Parathyroid adenoma (tissue), 2 donors: ENCODE measurements around the gene MARK4.

ENCODE experiments used
- H2AFZ ChIP-seq: fragments of 300-600 bp; sonication (generic); one replicate; pipeline ENCODE4 v1.7.0; 2017; ENCODE audit warnings: antibody characterized with exemption, mild to moderate bottlenecking
- H3K27ac ChIP-seq: fragments of 300-600 bp; sonication (generic); one replicate; pipeline ENCODE4 v1.7.0; 2017
- H3K27me3 ChIP-seq: fragments of 300-600 bp; sonication (generic); one replicate; pipeline ENCODE4 v1.7.0; 2017; ENCODE audit warnings: low read length; ENCODE audit not compliant: control insufficient read depth, insufficient read depth
- H3K36me3 ChIP-seq: fragments of 300-600 bp; sonication (generic); one replicate; pipeline ENCODE4 v1.7.0; 2017; ENCODE audit warnings: low read length; ENCODE audit not compliant: control insufficient read depth, insufficient read depth
- H3K4me1 ChIP-seq: fragments of 300-600 bp; sonication (generic); one replicate; pipeline ENCODE4 v1.7.0; 2017; ENCODE audit warnings: control low read depth
- H3K4me2 ChIP-seq: fragments of 300-600 bp; sonication (generic); one replicate; pipeline ENCODE4 v1.7.0; 2017; ENCODE audit warnings: low read length
- H3K4me3 ChIP-seq: fragments of 300-600 bp; sonication (generic); one replicate; pipeline ENCODE4 v1.7.0; 2017; ENCODE audit warnings: low read depth, low read length
- H3K79me2 ChIP-seq: fragments of 300-600 bp; sonication (generic); one replicate; pipeline ENCODE4 v1.7.0; 2017; ENCODE audit warnings: control low read depth
- H3K9ac ChIP-seq: fragments of 300-600 bp; sonication (generic); one replicate; pipeline ENCODE4 v1.7.0; 2017; ENCODE audit warnings: mild to moderate bottlenecking
- H3K9me3 ChIP-seq: fragments of 300-600 bp; sonication (generic); one replicate; pipeline ENCODE4 v1.7.0; 2017; ENCODE audit warnings: low read length; ENCODE audit not compliant: control insufficient read depth
- CTCF ChIP-seq: fragments of 300-600 bp; sonication (generic); IDR thresholded peaks from one replicate; pipeline ENCODE4 v1.7.0; 2017; ENCODE audit warnings: antibody characterized with exemption, mild to moderate bottlenecking
- donor health status: primary hyperparathyroidism.

The MARK4 gene

GRCh38 chr19:45299719-45300118 lies 48.6 kb downstream of the MARK4 start:
- Histone ChIP-seq H3K4me2 (no peak overlapping the region), H2AFZ (no peak overlapping the region), H3K9me3 (no peaks in the 10 kb centered on the region), H3K36me3 (no peaks in the 10 kb centered on the region), H3K27ac (no peak overlapping the region), H3K4me3 (no peak overlapping the region), H3K79me2 (no peaks in the 10 kb centered on the region), H3K27me3 (no peaks in the 10 kb centered on the region), H3K9ac (no peak overlapping the region), H3K4me1 (no peaks in the 10 kb centered on the region)
- no peak for TF ChIP-seq CTCF

- Histone ChIP-seq H3K27ac (no peak overlapping the region), H3K36me3 (no peaks in the 10 kb centered on the region), H3K4me2 (no peak overlapping the region), H3K4me1 (no peaks in the 10 kb centered on the region), H3K9ac (no peak overlapping the region), H2AFZ (no peak overlapping the region), H3K79me2 (no peaks in the 10 kb centered on the region), H3K27me3 (no peaks in the 10 kb centered on the region), H3K9me3 (no peaks in the 10 kb centered on the region), H3K4me3 (no peak overlapping the region)
- TF ChIP-seq CTCF: no peak
Observed at GRCh38 chr19:45302416-45302815, 51.3 kb downstream of the MARK4 start.

GRCh38 chr19:45303269-45304060 lies 52.4 kb downstream of the MARK4 start:
- no peaks in the 10 kb centered on the region for H3K9me3 ChIP-seq
- H3K4me3 ChIP-seq: no peak overlapping the region
- no peak overlapping the region for H3K9ac ChIP-seq
- H3K4me2 ChIP-seq: no peak overlapping the region
- TF ChIP-seq CTCF: no peak
- H3K27me3 ChIP-seq: no peaks in the 10 kb centered on the region
- H2AFZ ChIP-seq: no peak overlapping the region
- no peaks in the 10 kb centered on the region for H3K4me1 ChIP-seq
- H3K79me2 ChIP-seq: no peaks in the 10 kb centered on the region
- no peak overlapping the region for H3K27ac ChIP-seq
- H3K36me3 ChIP-seq: no peaks in the 10 kb centered on the region

GRCh38 chr19:45304141-45304926 lies 53.3 kb downstream of the MARK4 start:
- H3K9ac ChIP-seq: no peak overlapping the region
- H3K4me2 ChIP-seq: no peak overlapping the region
- H3K4me1 ChIP-seq: no peaks in the 10 kb centered on the region
- no peaks in the 10 kb centered on the region for H3K36me3 ChIP-seq
- H2AFZ ChIP-seq: no peak overlapping the region
- H3K9me3 ChIP-seq: no peaks in the 10 kb centered on the region
- no peak overlapping the region for H3K4me3 ChIP-seq
- no peak for TF ChIP-seq CTCF
- no peaks in the 10 kb centered on the region for H3K27me3 ChIP-seq
- no peak overlapping the region for H3K27ac ChIP-seq
- H3K79me2 ChIP-seq: no peaks in the 10 kb centered on the region
